BJ (cell line): Measurements from ENCODE around the gene ACSL3. TPM values are rescaled to one million over a fixed set of nuclear protein-coding genes. Genes with fewer than 3 reads are reported as not detected.

Experiments used
- CTCF ChIA-PET: fragments of 350-600 bp; formaldehyde crosslinking; extraction: SDS; loops from one replicate; lab custom pipeline; 2021; ENCODE audit warnings: antibody characterized with exemption, inconsistent platforms; lab: Yijun Ruan, JAX
- POLR2A ChIA-PET: fragments of 300-600 bp; sonication (Branson Sonifier 250); formaldehyde crosslinking; extraction: SDS; loops from one replicate; lab custom pipeline; 2021; ENCODE audit warnings: antibody characterized with exemption; lab: Charles Lee
- DNase-seq: peaks from one replicate; pipeline ENCODE4 v3.0.0-alpha.2; 2011; ENCODE audit warnings: low read depth
- H3K27me3 ChIP-seq: 2 replicates; pipeline ENCODE4 v1.6.0; 2011; ENCODE audit warnings: low read length; ENCODE audit not compliant: control insufficient read depth, insufficient read depth
- H3K36me3 ChIP-seq: 2 replicates; pipeline ENCODE4 v1.5.1; 2011; ENCODE audit warnings: low read length; ENCODE audit not compliant: control insufficient read depth, insufficient read depth
- H3K4me3 ChIP-seq: 2 replicates; pipeline ENCODE4 v1.5.1; 2011; ENCODE audit warnings: low read depth, mild to moderate bottlenecking, control low read depth, low read length
- polyA plus RNA-seq: library from polyadenylated mRNA; depleted of rRNA; stranded (reverse); fragments of >200 nt; gene quantifications from 2 replicates; pipeline ENCODE4 v1.2.3, GENCODE V29; 2011
- TF ChIP-seq, protein P1 (sequence below): IDR thresholded peaks from 2 replicates; pipeline ENCODE4 v1.5.1; 2011; ENCODE audit warnings: low read depth, mild to moderate bottlenecking, control low read depth, inconsistent platforms, low read length, moderate library complexity; ENCODE audit not compliant: insufficient read depth

ACSL3 gene
- polyA plus RNA-seq, 1 experiment = 46.3 TPM

GRCh38 chr2:222823183-222823930 is 37.5 kb upstream of the ACSL3 start:
- DNase-seq = no peak
- POLR2A ChIA-PET = no interaction called here
- Histone ChIP-seq H3K27me3 (peaks cover 2% of the 10 kb centered on the region; the same call in 1 of the 2 replicates), H3K4me3 (no peak overlapping the region), H3K36me3 (no peaks in the 10 kb centered on the region)
- CTCF ChIA-PET = interaction anchor here (0.8 kb wide), 1 partner anchor 12 kb away, joined by 3 read pairs; no protein-coding TSS in a partner anchor
- TF ChIP-seq, protein P1, sequence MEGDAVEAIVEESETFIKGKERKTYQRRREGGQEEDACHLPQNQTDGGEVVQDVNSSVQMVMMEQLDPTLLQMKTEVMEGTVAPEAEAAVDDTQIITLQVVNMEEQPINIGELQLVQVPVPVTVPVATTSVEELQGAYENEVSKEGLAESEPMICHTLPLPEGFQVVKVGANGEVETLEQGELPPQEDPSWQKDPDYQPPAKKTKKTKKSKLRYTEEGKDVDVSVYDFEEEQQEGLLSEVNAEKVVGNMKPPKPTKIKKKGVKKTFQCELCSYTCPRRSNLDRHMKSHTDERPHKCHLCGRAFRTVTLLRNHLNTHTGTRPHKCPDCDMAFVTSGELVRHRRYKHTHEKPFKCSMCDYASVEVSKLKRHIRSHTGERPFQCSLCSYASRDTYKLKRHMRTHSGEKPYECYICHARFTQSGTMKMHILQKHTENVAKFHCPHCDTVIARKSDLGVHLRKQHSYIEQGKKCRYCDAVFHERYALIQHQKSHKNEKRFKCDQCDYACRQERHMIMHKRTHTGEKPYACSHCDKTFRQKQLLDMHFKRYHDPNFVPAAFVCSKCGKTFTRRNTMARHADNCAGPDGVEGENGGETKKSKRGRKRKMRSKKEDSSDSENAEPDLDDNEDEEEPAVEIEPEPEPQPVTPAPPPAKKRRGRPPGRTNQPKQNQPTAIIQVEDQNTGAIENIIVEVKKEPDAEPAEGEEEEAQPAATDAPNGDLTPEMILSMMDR = no peak

- CTCF ChIA-PET = interaction anchor here (1.1 kb wide), 1 partner anchor 18 kb away, joined by 3 read pairs; no protein-coding TSS in a partner anchor
- no peak for DNase-seq
- no peak overlapping the region for H3K4me3 ChIP-seq
- POLR2A ChIA-PET = no interaction called here
- H3K27me3 ChIP-seq = peaks cover 2% of the 10 kb centered on the region; the same call in 1 of the 2 replicates
- no peaks in the 10 kb centered on the region for H3K36me3 ChIP-seq
- TF ChIP-seq, protein P1 = no peak
Observed at GRCh38 chr2:222825031-222825430, 35.8 kb upstream of the ACSL3 start.

DNA sequence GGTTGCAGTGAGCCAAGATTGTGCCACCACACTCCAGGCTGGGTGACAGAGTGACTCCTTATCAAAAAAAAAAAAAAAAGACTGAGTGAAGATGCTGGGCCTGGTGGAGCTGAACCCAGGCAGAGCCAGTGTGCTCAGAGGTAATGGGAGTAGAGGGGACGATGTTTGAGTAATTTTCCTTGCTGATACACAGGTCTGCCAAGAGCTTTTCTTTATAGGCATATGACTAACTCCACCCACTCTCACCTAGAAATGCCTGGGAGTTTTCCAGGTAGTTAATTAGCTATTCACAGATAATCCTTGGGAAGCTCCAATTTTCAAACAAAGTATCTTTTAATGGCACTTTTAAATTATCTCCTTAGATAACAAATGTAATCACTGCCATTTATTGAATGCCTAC is 33.4 kb upstream of the ACSL3 start:
- TF ChIP-seq, protein P1 = no peak
- CTCF ChIA-PET = interaction anchor here (0.5 to 1.2 kb wide), 2 partner anchors 16 to 113 kb away, joined by 3 read pairs; no protein-coding TSS in a partner anchor
- H3K27me3 ChIP-seq = peaks cover 2% of the 10 kb centered on the region; the same call in 1 of the 2 replicates
- H3K4me3 ChIP-seq = no peak overlapping the region
- POLR2A ChIA-PET = no interaction called here
- DNase-seq = no peak
- no peaks in the 10 kb centered on the region for H3K36me3 ChIP-seq

- TF ChIP-seq, protein P1 = no peak
- Histone ChIP-seq H3K4me3 (no peak overlapping the region), H3K36me3 (no peaks in the 10 kb centered on the region), H3K27me3 (peaks cover 2% of the 10 kb centered on the region; the same call in 1 of the 2 replicates)
- ChIA-PET CTCF (no interaction called here), POLR2A (no interaction called here)
- no peak for DNase-seq
Observed at GRCh38 chr2:222828572-222828971, 32.3 kb upstream of the ACSL3 start.

DNA sequence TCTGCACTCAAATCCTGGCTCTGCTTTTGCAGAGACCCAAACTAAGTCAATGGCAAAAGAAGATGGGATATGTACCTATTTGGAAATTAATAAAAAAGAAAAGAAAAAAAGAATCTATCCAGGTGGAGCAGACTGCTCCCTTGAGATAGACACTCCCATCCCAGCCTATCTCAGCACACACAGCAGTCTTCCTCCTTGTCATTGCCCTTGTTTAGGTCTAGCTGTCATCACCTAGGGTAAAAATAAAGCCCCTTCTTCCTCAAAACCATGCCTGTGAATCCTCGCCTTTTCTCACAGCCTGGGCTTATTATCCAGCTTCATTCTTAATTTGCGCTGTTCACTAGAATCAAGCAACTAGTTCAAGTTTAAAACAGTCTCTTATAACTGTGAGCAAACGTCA is 30.7 kb upstream of the ACSL3 start:
- no peak overlapping the region for H3K4me3 ChIP-seq
- peaks cover 2% of the 10 kb centered on the region; the same call in 1 of the 2 replicates for H3K27me3 ChIP-seq
- CTCF ChIA-PET = no interaction called here
- TF ChIP-seq, protein P1 = no peak
- no peaks in the 10 kb centered on the region for H3K36me3 ChIP-seq
- no peak for DNase-seq
- POLR2A ChIA-PET = no interaction called here
